Right atrium auricular region (tissue), 2 donors: ENCODE measurements around the gene KEAP1. TPM values are rescaled to one million over a fixed set of nuclear protein-coding genes. Genes with fewer than 3 reads are reported as not detected.

Experiments
- DNase-seq: peaks from one replicate; pipeline ENCODE4 v3.0.0-alpha.2; 2019; ENCODE audit warnings: low spot score
- H3K27ac ChIP-seq, 2 donors: fragments of 200-600 bp; sonication (generic); 1 replicate in 1 of 2; 2 replicates in 1 of 2; pipeline ENCODE4 v1.5.1; 2016 to 2019
- H3K27me3 ChIP-seq, 2 donors: fragments of 200-600 bp; sonication (generic); one replicate each; pipeline versions ENCODE4 v1.5.1 to v1.6.0; 2017 to 2019
- H3K36me3 ChIP-seq: fragments of 200-600 bp; sonication (generic); one replicate; pipeline ENCODE4 v1.5.1; 2016
- H3K4me1 ChIP-seq, 2 donors: fragments of 200-600 bp; sonication (generic); one replicate each; pipeline versions ENCODE4 v1.5.1 to v1.6.0; 2017 to 2019
- H3K4me3 ChIP-seq, 2 donors: fragments of 200-600 bp; sonication (generic); 1 replicate in 1 of 2; 2 replicates in 1 of 2; pipeline ENCODE4 v1.5.1; 2017 to 2019; ENCODE audit warnings: mild to moderate bottlenecking in 1 of 2, moderate library complexity in 1 of 2
- H3K9me3 ChIP-seq, 2 donors: fragments of 200-600 bp; sonication (generic); one replicate each; pipeline ENCODE4 v1.5.1; 2019
- total RNA-seq, 2 donors: library from RNA; depleted of rRNA; stranded (reverse); fragments of >200 nt; gene quantifications; one replicate each; pipeline ENCODE4 v1.1.0, GENCODE V29; 2016
- TF ChIP-seq, protein P1 (sequence below), 2 donors: fragments of 200-600 bp; sonication (generic); IDR thresholded peaks; one replicate each; pipeline ENCODE4 v1.5.1; 2019; ENCODE audit warnings: antibody characterized with exemption in 2 of 2

Gene KEAP1
- total RNA-seq, 2 donors from 2014 or later, result 52.1 to 64.9 TPM

- Histone ChIP-seq H3K36me3 (no peaks in the 10 kb centered on the region), H3K4me1 (no peaks in the 10 kb centered on the region), H3K27me3 (no peaks in the 10 kb centered on the region), H3K27ac (no peak overlapping the region), H3K9me3 (no peaks in the 10 kb centered on the region), H3K4me3 (no peak overlapping the region)
- DNase-seq, result no peak
- TF ChIP-seq, protein P1, sequence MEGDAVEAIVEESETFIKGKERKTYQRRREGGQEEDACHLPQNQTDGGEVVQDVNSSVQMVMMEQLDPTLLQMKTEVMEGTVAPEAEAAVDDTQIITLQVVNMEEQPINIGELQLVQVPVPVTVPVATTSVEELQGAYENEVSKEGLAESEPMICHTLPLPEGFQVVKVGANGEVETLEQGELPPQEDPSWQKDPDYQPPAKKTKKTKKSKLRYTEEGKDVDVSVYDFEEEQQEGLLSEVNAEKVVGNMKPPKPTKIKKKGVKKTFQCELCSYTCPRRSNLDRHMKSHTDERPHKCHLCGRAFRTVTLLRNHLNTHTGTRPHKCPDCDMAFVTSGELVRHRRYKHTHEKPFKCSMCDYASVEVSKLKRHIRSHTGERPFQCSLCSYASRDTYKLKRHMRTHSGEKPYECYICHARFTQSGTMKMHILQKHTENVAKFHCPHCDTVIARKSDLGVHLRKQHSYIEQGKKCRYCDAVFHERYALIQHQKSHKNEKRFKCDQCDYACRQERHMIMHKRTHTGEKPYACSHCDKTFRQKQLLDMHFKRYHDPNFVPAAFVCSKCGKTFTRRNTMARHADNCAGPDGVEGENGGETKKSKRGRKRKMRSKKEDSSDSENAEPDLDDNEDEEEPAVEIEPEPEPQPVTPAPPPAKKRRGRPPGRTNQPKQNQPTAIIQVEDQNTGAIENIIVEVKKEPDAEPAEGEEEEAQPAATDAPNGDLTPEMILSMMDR (IDR thresholded peaks at IDR 0.05), result no peak
Observed at GRCh38 chr19:10508036-10508435, 4.9 kb upstream of the KEAP1 start.

- no peak overlapping the region for H3K27ac ChIP-seq
- TF ChIP-seq, protein P1 (IDR thresholded peaks at IDR 0.05), result peak; percentile 61 to 82
- H3K9me3 ChIP-seq, result no peaks in the 10 kb centered on the region
- H3K27me3 ChIP-seq, result no peaks in the 10 kb centered on the region
- H3K4me1 ChIP-seq, result peaks cover 0 to 11% of the 10 kb centered on the region in 2 donors
- H3K36me3 ChIP-seq, result no peaks in the 10 kb centered on the region
- DNase-seq, result peak; percentile 76
- no peak overlapping the region for H3K4me3 ChIP-seq
Observed at GRCh38 chr19:10505583-10506229, 2.5 kb upstream of the KEAP1 start.

GRCh38 chr19:10502524-10503001 lies 593 bp downstream of the KEAP1 start:
- DNase-seq, result peak; percentile 93
- Histone ChIP-seq H3K9me3 (no peaks in the 10 kb centered on the region), H3K4me1 (peaks cover 0 to 36% of the 10 kb centered on the region in 2 donors), H3K36me3 (peaks cover 19% of the 10 kb centered on the region), H3K27me3 (no peaks in the 10 kb centered on the region), H3K4me3 (peak overlapping the region; percentile 99), H3K27ac (peak overlapping the region; percentile 99)
- TF ChIP-seq, protein P1 (IDR thresholded peaks at IDR 0.05), result no peak

DNA sequence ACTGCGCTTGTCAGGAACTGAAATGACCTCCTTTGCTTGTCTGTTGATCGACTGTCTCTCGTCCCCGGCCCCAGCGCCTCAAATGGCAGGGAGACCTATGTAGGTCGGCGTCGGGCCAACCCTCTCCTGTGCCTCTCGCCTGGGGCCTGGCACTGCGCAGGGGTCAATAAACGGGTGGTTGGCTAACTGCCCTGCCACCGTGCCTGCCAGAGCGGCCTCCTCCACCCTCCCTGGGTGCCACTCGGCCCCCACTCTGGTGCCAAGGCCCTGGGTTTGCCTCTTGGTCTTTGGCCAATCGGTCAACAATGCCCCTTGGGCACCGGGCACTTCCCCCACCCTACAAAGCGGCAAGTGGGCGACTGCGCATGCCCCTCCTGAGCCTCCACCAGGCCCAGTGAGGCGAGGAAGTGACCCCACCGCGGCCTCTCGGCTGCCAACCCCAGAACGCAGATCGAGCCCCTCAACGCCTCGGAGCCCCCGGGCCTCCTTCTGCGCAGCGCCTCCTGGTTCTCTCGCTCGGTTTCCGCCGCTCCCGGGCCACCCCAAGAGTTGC lies 1.1 kb downstream of the KEAP1 start:
- H3K4me1 ChIP-seq, result peaks cover 0 to 36% of the 10 kb centered on the region in 2 donors
- peaks cover 22% of the 10 kb centered on the region for H3K36me3 ChIP-seq
- TF ChIP-seq, protein P1 (IDR thresholded peaks at IDR 0.05), result no peak

DNA sequence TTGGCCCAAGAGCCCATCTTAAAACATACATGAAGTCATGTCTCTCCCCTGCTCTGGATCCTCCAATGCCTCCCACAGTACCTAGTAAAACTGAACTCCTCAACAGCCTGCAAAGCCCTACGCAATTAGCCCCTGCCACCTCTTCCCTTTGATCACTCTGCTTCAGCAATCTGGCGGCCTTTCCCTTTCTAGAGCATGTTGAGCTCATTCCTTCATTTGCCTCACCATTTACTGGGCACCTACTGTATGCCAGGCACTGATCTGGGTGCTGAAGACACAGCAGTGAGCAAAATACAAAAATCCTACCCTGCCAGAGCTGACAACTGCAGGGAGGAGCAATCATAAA lies 2.9 kb downstream of the KEAP1 start:
- Histone ChIP-seq H3K4me1 (peaks cover 0 to 36% of the 10 kb centered on the region in 2 donors), H3K36me3 (peaks cover 31% of the 10 kb centered on the region), H3K9me3 (no peaks in the 10 kb centered on the region), H3K4me3 (no peak overlapping the region), H3K27me3 (no peaks in the 10 kb centered on the region), H3K27ac (no peak overlapping the region)
- TF ChIP-seq, protein P1 (IDR thresholded peaks at IDR 0.05), result no peak
- no peak for DNase-seq

More for the DNA sequence above, 1.1 kb downstream of the KEAP1 start:
- peak; percentile 76 for DNase-seq
- peak overlapping the region; percentile 99 for H3K27ac ChIP-seq
- H3K4me3 ChIP-seq, result peak overlapping the region; percentile 99
- no peaks in the 10 kb centered on the region for H3K9me3 ChIP-seq
- H3K27me3 ChIP-seq, result no peaks in the 10 kb centered on the region
